Measurements from ENCODE around the gene CAST. TPM values are rescaled to one million over a fixed set of nuclear protein-coding genes. Genes with fewer than 3 reads are reported as not detected.
"Not testable (repeated sequence)": the region's sequence is repeated elsewhere in the genome, so short reads cannot be mapped to it uniquely, and the experiment has no call there.

The CAST gene
- total RNA-seq, 1 donor from 2014 or later, result 260 TPM

DNA sequence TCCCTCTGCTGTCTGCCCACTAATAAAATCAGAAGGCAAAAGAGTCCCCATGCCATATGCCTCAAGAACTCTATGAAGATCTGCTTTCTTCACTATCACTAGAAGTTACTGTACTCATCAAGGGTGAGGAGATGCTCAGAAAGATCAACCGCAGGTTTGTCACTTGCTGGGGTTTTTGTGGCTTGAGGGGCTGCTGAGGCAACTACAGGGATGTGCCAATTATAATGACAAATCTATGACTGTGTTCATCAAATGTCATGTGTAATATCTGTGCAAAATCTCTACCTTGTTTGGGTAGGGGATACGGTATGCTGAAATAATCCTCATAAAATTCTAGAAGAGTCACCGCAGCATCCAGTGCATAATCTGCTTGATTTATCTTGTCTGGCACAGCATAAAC lies 132.6 kb downstream of the CAST start:
- no peak for TF ChIP-seq CTCF (IDR thresholded peaks at IDR 0.05)
- intact Hi-C loops (cut with DNase I), result no loop called here
- Histone ChIP-seq H3K4me3 (no peak overlapping the region), H3K27me3 (no peaks in the 10 kb centered on the region), H3K9me3 (no peaks in the 10 kb centered on the region), H3K4me1 (no peaks in the 10 kb centered on the region), H3K27ac (no peak overlapping the region), H3K36me3 (peaks cover 94% of the 10 kb centered on the region)
- ATAC-seq (no peak), DNase-seq (no peak)

DNA sequence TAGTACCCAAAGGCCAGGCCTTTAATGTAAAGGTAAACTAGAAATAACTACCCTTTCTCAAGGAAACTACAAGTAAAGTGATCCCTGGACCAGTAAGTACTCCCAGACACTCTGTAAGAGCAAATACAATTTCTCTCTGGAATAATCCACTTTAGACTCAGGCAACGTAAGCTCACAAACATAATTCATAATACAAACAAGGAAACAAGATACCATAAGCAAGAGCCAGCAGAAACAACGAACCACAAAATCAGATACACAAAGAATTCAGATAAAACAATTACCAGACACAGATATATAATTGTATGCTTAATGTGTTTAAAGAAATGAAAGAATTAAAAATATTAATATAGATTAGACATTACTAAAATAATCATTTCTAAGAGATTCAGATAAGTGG lies 133.4 kb downstream of the CAST start:
- no peaks in the 10 kb centered on the region for H3K9me3 ChIP-seq
- no peaks in the 10 kb centered on the region for H3K27me3 ChIP-seq
- no peak overlapping the region for H3K27ac ChIP-seq
- no peaks in the 10 kb centered on the region for H3K4me1 ChIP-seq
- no peak overlapping the region for H3K4me3 ChIP-seq
- peaks cover 92% of the 10 kb centered on the region for H3K36me3 ChIP-seq
- intact Hi-C loops (cut with DNase I), result no loop called here
- DNase-seq, result no peak
- ATAC-seq, result no peak
- no peak for TF ChIP-seq CTCF (IDR thresholded peaks at IDR 0.05)

DNA sequence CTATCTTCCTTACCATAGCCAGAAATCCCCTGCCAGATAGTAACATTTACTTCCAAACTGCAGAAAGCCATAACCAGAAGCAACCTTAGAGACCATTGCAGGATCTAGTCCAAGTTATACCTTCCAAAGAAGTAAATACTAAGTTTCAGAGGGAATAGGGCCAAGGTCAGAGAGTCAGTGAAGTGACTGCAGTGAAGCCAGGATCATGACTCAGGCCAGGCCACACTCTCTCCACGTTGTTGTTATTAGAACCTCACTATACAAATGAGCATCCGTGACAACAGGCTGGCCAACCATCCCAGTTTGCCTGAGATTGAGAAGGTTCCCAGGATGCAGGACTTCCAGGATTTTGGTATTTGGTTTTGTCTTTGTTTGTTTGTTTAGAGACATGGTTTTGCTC lies 134.3 kb downstream of the CAST start:
- intact Hi-C loops (cut with DNase I), result no loop called here
- no peak for TF ChIP-seq CTCF (IDR thresholded peaks at IDR 0.05)
- no peaks in the 10 kb centered on the region for H3K4me1 ChIP-seq
- ATAC-seq (no peak), DNase-seq (no peak)
- no peaks in the 10 kb centered on the region for H3K9me3 ChIP-seq
- H3K27me3 ChIP-seq, result no peaks in the 10 kb centered on the region
- no peak overlapping the region for H3K4me3 ChIP-seq
- H3K36me3 ChIP-seq, result peaks cover 92% of the 10 kb centered on the region
- no peak overlapping the region for H3K27ac ChIP-seq

- H3K27me3 ChIP-seq; ATAC-seq; intact Hi-C loops (cut with DNase I); H3K4me3 ChIP-seq; H3K27ac ChIP-seq; DNase-seq; H3K9me3 ChIP-seq: not testable (repeated sequence)
- H3K4me1 ChIP-seq, result peaks cover 28% of the 10 kb centered on the region
- H3K36me3 ChIP-seq, result peaks cover 52% of the 10 kb centered on the region
Measured at GRCh38 chr5:96801718-96802117, 139.5 kb downstream of the CAST start.

GRCh38 chr5:96807075-96807654 lies 145.0 kb downstream of the CAST start:
- H3K4me3 ChIP-seq, result peak overlapping the region; percentile 75
- peak; percentile 84 for ATAC-seq
- intact Hi-C loops (cut with DNase I), result no loop called here

DNA sequence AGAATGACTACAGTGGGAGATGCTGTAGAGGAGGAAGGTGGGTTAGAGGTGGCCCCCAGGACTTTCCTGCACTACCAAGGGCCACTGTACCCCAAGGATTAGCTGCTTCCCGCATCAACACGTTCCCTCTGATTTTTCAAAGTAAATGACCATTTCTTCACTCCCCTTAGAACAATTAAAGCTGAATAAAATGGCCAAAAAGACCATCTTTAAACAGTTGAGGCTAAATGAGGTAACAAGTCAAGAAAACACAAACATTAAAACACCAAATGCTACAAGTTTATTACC lies 146.3 kb downstream of the CAST start:
- Histone ChIP-seq H3K9me3 (no peaks in the 10 kb centered on the region), H3K36me3 (peaks cover 2% of the 10 kb centered on the region), H3K27ac (peak overlapping the region; percentile 99), H3K4me3 (peak overlapping the region; percentile 75), H3K27me3 (no peaks in the 10 kb centered on the region), H3K4me1 (peaks cover 20% of the 10 kb centered on the region)
- DNase-seq (no peak), ATAC-seq (no peak)
- no peak for TF ChIP-seq CTCF (IDR thresholded peaks at IDR 0.05)
- intact Hi-C loops (cut with DNase I), result no loop called here

More at GRCh38 chr5:96807075-96807654, 145.0 kb downstream of the CAST start:
- peak; percentile 94 for DNase-seq
- no peak for TF ChIP-seq CTCF (IDR thresholded peaks at IDR 0.05)
- no peaks in the 10 kb centered on the region for H3K9me3 ChIP-seq
- peak overlapping the region; percentile 99 for H3K27ac ChIP-seq
- peaks cover 9% of the 10 kb centered on the region for H3K36me3 ChIP-seq
- no peaks in the 10 kb centered on the region for H3K27me3 ChIP-seq
- H3K4me1 ChIP-seq, result peaks cover 29% of the 10 kb centered on the region
